Measurements from ENCODE around the gene PDE8A. TPM values are rescaled to one million over a fixed set of nuclear protein-coding genes. Genes with fewer than 3 reads are reported as not detected.
"Not testable (repeated sequence)": the region's sequence is repeated elsewhere in the genome, so short reads cannot be mapped to it uniquely, and the experiment has no call there.

PDE8A gene
- total RNA-seq, 1 donor from 2014 or later, result 80.0 TPM

DNA sequence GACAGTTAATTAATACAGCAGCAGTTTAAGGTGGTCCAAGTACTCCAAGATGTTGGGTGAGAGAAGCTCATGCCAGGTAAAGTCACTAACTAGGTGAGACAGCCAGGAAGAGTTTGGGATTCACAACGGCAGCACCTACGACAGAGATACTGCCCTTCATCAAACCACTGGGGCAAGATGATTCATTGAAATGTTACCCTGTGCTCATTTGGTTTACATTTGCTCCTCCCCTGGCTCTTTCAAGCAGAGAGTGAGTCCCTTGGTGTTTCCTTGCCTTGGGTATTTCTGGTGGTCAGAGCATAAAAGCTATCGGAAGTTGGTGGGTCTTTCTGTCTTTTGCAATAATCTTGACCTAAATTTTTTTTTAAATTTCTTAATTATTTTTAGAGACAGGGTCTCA lies 19.9 kb upstream of the PDE8A start:
- DNase-seq (ENCODE audit: low spot score), result no peak

DNA sequence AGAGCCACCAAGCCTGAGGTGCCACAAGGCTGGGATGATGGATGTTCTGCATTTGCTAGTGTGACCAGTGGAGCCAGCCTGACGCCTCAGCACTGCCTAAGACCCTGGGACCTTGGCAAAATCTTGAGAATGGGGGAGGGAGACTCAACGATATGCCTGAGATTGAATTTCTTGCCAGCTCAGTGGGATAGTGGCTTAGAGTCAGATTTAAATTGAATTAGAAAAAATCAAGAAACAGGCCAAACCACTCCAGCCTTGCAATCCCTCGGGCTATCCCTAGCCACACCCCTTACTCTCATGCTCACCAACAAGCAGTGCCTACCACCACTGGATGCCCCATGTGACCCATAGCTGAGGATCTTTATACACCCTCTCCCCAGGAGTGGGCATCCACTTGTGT lies 18.7 kb upstream of the PDE8A start:
- DNase-seq (ENCODE audit: low spot score), result no peak

DNA sequence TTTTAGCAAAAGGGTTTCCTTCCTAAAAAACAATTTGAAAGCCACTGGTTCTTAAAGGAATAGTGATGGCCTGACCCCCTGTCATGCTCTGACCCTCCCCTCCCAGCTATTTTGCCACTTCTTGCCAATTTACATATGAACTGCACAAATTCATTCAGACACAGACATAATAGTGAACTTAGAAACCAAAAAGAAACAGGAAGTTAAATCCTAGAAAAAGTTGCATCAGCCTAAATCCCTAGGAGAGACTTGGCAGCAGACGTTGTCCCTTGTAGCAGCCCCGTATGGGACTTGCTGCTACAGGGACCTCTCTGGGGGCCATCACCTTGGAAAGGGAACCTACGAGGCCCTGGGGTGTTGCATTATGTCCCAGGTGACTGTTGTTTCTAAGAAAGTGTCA lies 14.3 kb upstream of the PDE8A start:
- DNase-seq (ENCODE audit: low spot score), result no peak

DNA sequence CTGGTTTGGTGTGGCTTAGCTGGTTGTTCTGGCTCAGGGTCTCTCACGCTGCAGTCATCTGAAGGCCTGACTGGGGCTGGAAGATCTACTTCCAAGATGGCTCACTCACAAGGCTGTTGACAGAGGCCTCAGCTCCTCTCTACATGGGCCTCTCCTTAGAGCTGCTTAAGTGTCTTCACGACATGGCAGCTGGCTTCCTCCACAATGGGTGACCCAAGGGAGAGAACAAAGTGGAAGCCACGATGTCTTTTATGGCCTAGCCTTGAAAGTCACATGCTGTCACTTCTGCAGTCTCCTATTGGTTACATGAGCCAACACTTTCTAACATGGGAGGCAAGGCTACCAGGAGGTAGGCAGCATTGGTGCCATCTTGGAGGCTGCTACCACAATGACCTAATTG lies 13.4 kb upstream of the PDE8A start:
- DNase-seq (ENCODE audit: low spot score), result no peak

DNA sequence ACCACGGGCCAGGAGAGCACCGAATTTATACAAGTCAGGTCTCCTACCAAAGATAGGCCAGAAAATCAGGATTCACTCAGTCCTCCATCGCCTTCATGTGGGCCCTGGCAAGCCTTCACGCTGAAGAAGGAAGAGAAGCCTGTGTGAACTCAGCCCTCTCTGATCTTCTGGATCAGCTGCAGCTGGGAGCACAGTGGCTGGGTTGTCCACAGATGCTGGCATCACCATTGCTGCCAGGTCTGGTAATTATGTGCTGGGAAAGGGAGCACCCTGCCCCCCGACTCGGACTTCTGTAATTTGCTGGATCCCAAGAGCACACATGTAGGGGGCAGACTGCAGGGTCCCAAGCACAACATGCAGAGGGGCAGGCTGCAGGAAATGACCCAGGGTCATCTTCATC lies 12.4 kb upstream of the PDE8A start:
- no peak for DNase-seq (ENCODE audit: low spot score)

DNA sequence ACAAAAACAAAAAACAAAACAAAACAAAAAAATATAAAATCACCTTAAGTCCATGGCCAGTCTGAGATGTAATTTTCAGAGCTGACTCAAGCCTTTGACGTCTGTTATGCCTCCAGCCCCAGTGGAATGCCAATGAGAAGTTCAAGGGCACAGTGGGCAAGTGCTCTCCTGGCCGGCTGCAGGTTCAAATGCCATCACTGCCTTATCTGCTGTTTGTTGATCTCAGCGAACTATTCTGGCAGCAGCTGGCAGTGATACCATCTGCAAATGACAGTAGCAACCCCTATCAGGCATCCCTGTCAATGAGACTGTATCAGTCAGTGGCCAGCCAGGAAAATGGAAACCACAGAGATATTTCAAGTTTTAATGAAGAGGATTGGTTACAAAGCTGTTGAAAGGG lies 10.8 kb upstream of the PDE8A start:
- no peak for DNase-seq (ENCODE audit: low spot score)

DNA sequence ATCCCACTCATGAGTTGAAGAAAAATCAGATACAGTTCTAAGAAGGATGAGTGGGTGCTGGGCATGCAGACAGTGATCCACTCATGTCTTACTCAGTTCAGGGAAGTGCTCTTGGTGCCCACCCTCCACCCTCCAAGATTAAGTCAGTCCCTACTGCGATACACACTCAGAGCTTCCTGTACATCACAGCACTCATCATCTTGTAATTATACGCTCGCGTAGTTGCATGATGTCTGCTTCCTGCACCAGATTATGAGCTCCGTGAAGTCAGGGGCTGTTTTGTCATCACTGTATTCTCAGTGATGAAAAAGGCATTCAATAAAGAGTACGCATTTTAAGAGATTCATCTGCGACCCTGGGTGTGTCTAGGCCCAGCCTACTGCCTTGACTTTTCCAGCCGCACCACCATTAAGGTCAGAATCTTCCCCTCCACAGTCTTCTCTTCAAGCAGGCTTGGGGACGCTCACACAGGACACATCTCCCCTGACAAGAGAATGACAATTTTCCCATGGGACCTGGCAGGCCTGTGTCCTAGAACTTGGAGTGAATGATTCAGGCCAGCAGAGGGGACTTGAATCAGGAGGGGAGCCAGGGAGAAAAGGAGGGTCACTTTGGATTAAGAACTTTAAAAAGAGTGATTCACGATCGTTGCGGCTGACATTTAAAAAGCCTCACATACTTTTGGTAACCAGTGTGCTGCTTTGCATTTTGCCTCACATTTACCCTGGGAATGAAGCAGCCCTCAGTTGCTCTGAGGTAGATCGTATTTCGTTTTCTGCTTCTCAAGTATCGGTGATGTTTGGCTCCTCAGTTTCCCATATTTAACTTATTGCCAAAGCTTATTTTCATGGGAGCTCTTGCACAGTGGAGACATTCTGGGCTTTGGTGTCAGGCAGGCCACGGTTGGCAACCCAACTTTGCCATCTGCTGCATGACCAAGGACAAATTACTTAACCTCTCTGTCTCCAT lies 7.9 kb upstream of the PDE8A start:
- no peak for DNase-seq (ENCODE audit: low spot score)

DNA sequence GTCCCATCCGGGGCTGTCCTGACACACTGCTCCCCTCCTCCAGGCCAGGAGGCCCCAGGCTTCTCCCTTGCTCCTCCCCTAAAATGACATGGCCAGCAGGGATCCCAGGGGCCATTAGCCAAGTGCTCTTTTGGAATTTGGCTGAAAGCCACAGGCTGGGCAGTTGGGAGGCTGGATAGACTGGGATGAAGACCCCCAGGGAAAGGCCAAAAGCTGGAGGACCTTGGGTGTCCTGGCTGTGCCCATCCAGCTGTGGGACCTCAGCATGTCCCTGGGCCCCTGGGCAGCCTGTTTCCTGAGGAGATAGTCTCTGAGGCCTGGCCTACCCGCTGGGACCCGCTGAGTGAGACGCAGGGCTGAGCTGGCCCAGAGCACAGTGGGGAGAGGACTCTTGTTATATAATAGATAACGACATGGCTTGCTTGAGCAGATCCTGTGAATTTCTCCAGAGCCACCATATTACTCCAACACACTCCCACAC lies 5.7 kb upstream of the PDE8A start:
- DNase-seq (ENCODE audit: low spot score), result no peak

DNA sequence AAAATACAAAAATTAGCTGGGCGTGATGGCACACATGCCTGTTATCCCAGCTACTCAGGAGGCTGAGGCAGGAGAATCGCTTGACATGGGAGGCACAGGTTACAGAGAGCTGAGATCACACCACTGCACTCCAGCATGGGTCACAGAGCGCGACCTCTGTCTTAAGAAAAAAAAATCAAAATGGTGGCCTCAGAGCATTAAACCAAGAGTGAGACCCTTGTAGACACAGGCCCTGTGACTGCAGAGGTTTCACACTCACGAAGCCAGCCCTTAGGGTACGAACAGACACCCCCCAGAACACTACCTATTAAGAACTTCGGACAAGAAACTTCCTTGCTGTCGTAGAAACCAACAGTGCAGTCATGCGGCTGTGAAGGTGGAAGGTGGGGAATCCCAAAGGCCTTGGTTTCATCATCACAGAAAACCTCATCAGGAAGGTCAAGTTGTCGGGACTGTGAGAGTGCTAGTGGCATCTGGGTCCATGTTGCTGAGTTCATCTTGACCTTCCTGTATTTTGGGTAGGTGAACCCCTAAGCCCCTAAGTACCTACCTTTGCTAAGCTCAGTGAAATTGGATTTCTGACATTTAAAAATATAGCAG lies 4.8 kb upstream of the PDE8A start:
- no peak for DNase-seq (ENCODE audit: low spot score)

DNA sequence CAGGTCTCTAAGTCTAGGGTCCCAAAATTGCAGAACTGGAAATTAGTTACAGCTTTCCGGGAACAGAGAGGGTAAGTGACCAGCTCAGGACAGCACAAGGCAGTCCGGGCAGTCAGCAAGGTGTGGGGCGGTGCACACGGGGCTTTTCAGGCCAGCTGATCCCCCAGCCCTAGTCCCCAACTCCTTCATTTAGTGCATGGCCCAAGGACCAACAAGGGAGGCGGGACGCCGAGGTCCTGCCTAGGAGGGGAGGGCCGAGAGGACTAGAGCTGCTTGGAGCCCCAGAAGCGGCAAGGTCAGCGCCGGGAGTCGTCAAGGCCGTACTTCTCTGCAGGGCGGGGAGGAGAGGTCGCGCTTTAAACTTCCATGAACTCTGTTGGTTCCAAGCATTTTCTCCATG lies 2.0 kb upstream of the PDE8A start:
- DNase-seq (ENCODE audit: low spot score), result no peak

DNA sequence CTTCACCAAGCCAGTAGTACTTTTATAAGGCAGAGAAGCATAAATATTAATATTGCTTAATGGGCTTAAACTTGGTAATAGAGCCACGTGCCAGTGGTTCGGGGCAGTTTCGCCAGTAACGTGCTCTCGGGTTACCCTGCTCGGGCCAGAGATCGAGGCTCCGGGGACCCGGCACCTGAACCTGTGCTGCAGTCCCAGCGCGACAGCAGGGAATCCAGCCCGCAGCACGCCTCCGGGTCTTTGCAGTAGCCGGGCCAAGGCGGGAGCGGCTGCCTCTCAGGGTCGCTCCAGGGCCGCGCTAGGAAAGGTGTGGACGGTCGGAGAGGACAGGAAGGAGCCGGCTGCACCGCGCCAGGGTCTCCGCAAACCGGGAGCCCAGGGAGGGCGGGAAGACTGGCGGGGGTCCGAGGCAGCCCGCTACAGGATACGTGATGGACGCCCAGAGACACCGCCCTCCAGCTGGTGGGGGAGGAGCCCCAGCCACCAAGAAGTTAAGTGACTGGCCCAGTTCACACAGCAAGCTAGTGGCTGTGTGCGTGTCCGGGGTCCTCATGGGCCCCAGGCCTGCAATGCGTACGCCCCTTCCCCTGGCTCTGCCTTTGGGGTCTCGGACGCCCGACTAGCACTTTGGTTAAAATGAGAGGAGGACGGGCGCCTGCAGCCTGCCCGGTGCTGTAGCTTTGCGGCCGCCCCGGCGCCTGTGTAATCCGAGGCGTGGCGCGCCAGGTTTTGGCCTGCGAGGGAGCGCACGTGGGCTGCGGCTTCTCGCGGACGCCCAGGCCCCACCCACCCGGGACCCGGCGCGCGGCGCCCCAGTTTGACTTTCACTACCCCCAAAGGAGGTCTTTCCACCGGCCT lies 1.2 kb upstream of the PDE8A start:
- DNase-seq (ENCODE audit: low spot score), result peak; percentile 84

DNA sequence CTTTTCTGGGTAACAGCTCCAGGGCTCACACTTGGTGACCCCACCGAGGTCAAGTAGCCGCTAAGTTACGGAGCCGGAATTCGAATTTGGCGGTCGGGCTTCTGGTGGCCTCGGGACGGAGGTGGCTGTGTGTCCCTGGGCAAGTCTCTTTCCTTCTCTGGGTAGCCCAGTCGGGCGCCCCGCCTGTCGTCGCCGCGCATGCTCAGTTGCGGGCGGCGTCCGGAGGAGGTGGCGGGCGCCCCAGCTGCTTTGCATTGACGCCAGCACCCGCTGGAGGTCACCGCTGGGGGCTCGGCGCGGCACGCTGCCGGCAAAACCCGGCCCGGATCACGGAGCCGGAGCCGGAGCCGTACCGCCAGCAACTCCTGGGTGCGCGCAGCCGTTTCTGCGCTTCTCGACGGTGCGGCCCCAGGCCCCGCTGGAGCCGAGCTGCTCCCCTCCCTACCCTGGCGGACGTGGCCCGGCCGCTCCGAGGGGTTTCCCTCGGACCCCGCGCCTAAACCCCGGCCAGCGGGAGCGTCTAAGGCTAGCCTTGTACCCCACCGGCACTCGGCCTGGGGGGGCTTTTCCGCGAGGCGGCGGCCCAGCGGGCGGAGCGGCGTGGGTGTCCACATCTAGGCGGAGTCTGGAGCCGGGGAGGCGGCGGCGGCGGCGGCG lies 474 bp upstream of the PDE8A start:
- peak; percentile 96 for DNase-seq (ENCODE audit: low spot score)

DNA sequence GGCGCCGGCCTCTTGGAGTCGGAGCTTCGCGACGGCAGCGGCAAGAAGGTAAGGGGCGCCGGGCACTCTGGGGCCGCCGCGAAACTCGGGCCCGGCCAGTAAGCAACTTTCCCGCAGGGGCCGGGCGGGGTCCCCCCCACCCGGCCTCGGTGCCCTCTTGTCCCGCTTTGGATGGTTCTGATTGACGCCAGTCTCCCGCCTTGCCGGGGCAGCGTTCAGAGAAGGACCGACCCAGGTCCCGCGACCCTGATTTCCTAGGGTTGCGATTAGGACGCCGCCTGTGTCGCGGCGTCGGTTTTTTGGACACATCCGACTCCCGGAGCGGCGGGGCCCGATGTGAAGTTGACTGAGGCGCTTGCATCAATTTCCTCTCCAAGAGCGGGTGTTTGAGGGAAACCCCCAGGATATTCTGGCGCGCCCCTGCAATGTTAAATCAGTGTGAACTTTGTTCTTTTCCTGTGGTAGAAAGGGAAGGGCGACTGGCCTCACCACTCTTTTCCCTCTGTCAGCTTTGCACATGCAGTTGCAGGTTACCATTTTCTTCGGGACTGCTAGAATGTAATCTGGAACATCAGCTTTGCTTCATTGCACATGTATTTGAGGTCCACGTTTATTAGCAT lies 755 bp downstream of the PDE8A start:
- DNase-seq (ENCODE audit: low spot score), result peak; percentile 36

DNA sequence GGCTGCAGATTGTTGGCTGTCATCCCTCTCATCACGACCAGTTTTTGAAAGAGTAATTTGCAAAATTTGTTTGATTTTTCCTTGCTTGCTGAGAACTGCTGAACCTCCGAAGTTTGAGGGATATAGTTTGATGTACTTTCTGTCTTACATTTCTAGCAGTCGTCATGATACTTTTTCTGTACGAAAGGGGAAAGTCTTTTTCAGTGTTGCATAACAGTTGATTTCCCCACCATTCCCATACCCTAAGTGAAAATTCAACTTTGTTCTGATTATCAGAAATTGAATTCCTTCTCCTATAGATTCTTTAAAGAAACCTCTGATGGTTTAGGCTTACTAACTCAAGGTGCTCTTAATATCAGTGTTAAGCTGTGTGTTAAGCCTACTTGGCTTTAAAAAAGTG lies 1.6 kb downstream of the PDE8A start:
- no peak for DNase-seq (ENCODE audit: low spot score)

DNA sequence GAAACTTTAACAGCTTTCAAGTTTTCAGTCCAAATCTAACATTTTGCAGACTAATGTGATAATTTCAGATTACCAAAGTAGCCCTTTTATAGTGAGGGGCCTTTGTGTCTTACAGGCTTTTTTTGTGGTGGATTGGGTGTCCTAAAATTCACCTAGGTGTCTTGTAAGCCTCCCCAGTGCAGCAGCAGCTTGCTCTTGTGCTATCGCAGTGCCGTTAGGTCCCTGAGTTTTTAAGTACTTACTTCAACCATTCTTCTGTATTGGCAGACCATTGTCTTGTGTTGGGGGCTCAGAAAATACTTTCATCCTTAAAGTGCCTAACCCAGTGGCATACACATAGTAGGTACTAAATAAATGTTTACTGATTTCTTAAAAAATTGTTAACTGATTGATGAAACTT lies 2.1 kb downstream of the PDE8A start:
- no peak for DNase-seq (ENCODE audit: low spot score)

DNA sequence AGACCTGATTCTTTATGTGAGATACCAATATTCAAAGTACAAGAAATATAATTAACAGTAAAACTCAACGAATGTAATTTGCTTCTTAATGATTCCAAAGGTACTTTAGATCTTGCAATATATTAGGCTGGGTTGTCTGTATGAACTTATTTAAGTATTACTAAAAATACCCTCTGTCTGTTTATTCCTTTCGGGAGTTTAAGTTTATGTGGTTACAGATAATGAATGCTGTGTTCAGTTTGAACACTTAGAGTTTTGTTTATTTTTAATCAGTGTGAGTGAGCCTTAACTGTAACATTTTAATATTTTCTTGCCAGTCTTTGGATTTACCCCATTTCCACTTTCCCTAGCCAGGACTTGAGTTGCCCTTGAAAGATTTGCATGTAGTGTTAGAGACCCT lies 3.5 kb downstream of the PDE8A start:
- no peak for DNase-seq (ENCODE audit: low spot score)

DNA sequence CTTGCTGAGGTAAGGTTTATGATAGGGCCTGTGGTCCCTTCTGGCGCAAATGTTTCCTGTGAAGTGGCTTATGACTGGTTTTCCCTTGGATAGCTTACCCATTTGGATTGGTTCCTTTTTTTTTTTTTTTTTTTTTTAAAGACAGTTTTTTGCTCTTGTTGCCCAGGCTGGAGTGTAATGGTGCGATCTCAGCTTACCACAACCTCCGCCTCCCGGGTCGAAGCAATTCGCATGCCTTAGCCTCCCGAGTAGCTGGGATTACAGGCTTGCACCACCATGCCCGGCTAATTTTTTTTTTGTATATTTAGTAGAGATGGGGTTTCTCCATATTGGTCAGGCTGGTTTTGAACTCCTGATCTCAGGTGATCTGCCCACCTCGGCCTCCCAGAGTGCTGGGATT lies 5.7 kb downstream of the PDE8A start:
- not testable (repeated sequence) for DNase-seq (ENCODE audit: low spot score)

DNA sequence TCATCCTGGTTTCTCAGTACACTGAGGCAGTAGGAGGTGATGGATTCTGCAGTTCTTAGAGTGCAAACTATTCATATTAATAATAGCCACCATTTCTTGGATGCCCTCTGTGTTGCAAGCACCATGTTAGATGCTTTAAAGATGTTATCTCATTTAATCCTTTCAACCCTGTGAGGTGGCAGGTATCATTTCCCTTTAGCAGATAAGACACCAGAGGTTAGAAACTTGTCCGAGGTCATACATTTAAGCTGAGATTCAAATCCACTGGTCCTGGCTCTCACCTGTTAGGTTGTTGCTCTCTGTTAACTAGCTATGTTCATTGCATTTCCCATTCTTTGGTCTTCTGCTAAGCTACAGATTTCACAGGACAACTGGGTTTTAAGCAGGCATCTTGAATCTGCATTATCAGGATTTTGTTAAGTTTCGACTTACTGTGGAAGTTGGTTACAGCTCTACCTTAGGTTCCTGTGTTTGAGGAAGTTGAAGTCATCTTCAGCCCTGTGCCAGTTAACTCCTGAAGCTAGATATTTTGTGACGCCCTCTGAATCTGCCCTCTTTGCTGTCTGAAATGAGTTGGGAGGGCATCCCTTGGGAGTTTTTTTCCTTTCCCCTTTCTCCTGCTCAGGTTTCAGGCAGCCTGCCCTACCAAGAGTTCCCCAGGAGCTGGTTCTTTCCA lies 6.4 kb downstream of the PDE8A start:
- DNase-seq (ENCODE audit: low spot score), result no peak

DNA sequence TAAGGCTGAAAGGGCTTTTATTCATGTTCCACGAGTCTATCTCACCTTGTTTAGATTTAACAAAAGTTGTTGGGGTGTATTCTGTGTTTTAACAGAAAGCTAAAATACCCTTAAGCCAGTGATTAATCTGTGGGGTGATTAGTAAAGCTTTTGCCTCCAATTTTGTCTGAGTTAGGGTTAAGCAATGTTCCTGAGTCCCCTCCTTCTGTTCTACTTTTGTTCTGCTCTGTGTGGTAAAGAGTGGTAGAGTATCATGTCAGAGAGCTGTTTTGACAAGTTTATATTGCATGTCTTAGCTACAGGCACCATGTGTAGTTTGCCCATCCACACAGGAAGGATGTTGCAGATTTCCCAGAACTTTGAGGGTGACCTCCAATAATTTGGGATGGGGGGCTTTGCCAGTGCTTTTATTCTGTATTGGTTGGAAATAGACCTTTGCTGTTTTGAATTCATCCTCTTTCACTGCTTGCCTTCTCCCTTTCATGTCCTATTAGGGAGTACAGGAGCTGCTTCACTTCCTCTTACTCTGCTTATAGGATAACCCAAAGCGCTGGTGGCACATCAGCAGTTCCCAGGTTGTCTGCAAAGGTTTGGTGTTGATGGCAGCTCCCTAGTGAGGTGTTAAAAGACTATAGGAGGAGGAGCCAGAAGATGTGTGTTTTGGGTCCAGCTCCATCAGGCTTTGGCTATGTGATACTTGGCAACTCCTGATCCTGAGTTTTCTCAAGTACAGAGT lies 7.4 kb downstream of the PDE8A start:
- DNase-seq (ENCODE audit: low spot score), result no peak

DNA sequence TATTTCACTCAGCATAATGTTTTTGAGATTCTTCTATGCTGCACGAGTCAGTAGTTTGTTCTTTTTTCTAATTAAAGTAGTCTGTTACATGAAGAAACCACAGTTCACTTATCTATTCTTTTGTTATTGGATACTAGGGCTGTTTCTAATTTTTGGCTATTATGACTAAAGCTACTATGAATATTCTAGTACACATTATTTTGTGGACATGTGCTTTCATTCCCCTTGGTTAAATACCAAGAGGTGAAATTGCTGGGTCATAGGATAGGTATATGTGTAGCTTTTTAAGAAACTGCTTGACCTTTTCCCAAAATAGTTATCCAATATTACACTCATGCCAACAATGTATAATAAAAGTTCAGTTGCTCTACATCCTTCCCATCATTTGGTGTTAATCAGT lies 8.9 kb downstream of the PDE8A start:
- no peak for DNase-seq (ENCODE audit: low spot score)

Data from mucosa of gallbladder (tissue), 1 donor.